UCSD-AML1 (cell line): Measurements from ENCODE around the gene LRRC7.

Experiments
- DNase-seq: peaks from one replicate; lab custom pipeline; 2025; ENCODE audit not compliant: unreplicated experiment; lab: John Stamatoyannopoulos, UW

The LRRC7 gene

GRCh38 chr1:69587391-69587790 is 19.7 kb downstream of the LRRC7 start:
- no peak for DNase-seq

GRCh38 chr1:69589799-69590198 is 22.1 kb downstream of the LRRC7 start:
- no peak for DNase-seq

- DNase-seq, result no peak
These were observed 24.6 kb downstream of the LRRC7 start for GRCh38 chr1:69592341-69592740.

GRCh38 chr1:69595486-69595885 is 27.8 kb downstream of the LRRC7 start:
- no peak for DNase-seq

GRCh38 chr1:69611316-69611715 is 43.6 kb downstream of the LRRC7 start:
- no peak for DNase-seq

- no peak for DNase-seq
These were observed 45.7 kb downstream of the LRRC7 start for GRCh38 chr1:69613414-69613813.

GRCh38 chr1:69638673-69639072 is 71.0 kb downstream of the LRRC7 start:
- no peak for DNase-seq

- no peak for DNase-seq
These were observed 71.4 kb downstream of the LRRC7 start for GRCh38 chr1:69639159-69639558.

- DNase-seq, result no peak
These were observed 75.5 kb downstream of the LRRC7 start for GRCh38 chr1:69643266-69643665.

GRCh38 chr1:69645477-69645876 is 77.8 kb downstream of the LRRC7 start:
- DNase-seq, result no peak

- no peak for DNase-seq
These were observed 80.8 kb downstream of the LRRC7 start for GRCh38 chr1:69648486-69648885.

GRCh38 chr1:69649383-69649990 is 81.8 kb downstream of the LRRC7 start:
- DNase-seq, result no peak

GRCh38 chr1:69650779-69651178 is 83.1 kb downstream of the LRRC7 start:
- DNase-seq, result no peak

GRCh38 chr1:69651656-69652055 is 83.9 kb downstream of the LRRC7 start:
- DNase-seq, result no peak

GRCh38 chr1:69657971-69658370 is 90.2 kb downstream of the LRRC7 start:
- no peak for DNase-seq

GRCh38 chr1:69661686-69662085 is 94.0 kb downstream of the LRRC7 start:
- no peak for DNase-seq

- DNase-seq, result no peak
These were observed 94.6 kb downstream of the LRRC7 start for GRCh38 chr1:69662321-69662720.

- no peak for DNase-seq
These were observed 103.8 kb downstream of the LRRC7 start for GRCh38 chr1:69671363-69672010.

GRCh38 chr1:69673321-69673720 is 105.6 kb downstream of the LRRC7 start:
- DNase-seq, result no peak

GRCh38 chr1:69679965-69680364 is 112.2 kb downstream of the LRRC7 start:
- no peak for DNase-seq

- no peak for DNase-seq
These were observed 118.8 kb downstream of the LRRC7 start for GRCh38 chr1:69686367-69686984.

GRCh38 chr1:69688193-69688592 is 120.5 kb downstream of the LRRC7 start:
- no peak for DNase-seq

GRCh38 chr1:69691179-69691578 is 123.5 kb downstream of the LRRC7 start:
- no peak for DNase-seq
